GM19099 (cell line): Measurements from ENCODE around the gene GTF3C1.
A peak's percentile ranks its signal among the peaks of the same experiment; 100 is the strongest.

Source experiments
- POLR2A ChIP-seq: IDR thresholded peaks from 3 replicates; pipeline ENCODE4 v1.6.1; 2011; ENCODE audit warnings: low read depth; ENCODE audit not compliant: insufficient read length; ENCODE audit errors: extremely low read depth

GTF3C1 gene

GRCh38 chr16:27549746-27550581, at the start of gene GTF3C1, which contains the start of gene KATNIP:
Gene GTF3C1 (minus strand): TSS chr16:27549913. CDS start chr16:27549890, 23 bp downstream.
Gene KATNIP (plus strand): TSS chr16:27550144. CDS start chr16:27550171, 27 bp downstream.
- peak; percentile 68 for TF ChIP-seq POLR2A

- TF ChIP-seq POLR2A, result no peak
Measured at GRCh38 chr16:27598931-27599565, 49.3 kb upstream of the GTF3C1 start.

- no peak for TF ChIP-seq POLR2A
Measured at GRCh38 chr16:27598220-27598619, 48.5 kb upstream of the GTF3C1 start.

DNA sequence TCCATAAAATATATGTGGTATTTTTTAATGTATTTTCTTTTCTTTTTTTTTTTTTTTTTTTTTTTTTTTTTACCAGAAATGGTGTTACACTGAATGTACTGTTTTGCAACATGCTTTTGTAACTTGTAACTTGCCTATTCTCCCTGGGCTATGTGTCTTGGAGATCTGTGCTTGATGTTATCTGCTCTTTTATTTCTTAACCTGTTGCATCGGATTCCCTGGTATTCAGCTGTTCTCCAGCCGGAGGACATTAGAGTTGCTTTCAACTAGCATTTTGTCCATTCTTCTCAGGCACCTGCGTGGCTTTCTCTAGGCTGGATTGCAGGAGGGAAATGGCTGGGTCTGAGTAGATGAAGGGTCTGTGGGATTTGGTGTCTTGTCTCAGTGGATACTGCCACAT, 47.6 kb upstream of the GTF3C1 start:
- TF ChIP-seq POLR2A, result no peak

DNA sequence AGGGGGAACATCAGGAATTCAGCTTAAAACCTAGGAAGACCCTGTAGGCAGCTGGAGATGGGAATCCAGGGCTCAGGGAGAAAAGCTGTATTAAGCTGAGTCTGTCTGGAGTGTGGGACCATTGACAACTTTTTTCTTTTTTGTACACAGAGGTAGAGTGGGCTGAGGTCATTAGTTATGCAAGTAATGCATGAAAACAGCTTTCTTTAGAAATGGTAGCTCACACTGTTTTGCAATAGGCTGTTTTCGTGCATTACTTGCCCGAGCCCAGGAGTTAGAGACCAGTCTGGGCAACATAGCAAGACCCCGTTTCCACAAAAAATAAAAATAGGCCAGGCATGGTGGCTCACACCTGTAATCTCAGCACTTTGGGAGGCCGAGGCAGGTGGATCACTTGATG, 46.7 kb upstream of the GTF3C1 start:
- no peak for TF ChIP-seq POLR2A

DNA sequence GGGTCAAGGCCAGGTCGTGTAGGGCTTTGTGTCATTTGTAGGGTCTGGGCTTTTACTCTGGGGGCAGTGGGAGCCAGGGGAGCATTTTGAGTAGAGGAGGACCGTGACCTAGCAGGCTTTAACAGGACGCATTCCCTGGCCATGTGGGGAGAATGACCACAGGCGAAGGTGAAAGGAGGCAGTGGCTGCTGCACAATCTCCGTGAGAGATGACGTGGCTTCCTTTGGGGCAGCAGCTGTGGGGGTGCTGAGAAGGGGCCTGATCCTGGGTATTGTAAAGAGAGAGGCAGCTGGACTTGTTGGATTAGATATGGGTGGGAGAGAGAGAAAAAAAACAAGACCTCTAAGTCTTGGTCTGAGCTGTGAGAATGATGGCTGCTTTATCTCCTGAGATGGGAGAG, 46.3 kb upstream of the GTF3C1 start:
- no peak for TF ChIP-seq POLR2A

- TF ChIP-seq POLR2A, result no peak
Measured at GRCh38 chr16:27595475-27595874, 45.8 kb upstream of the GTF3C1 start.

- no peak for TF ChIP-seq POLR2A
Measured at GRCh38 chr16:27591837-27592236, 42.1 kb upstream of the GTF3C1 start.

DNA sequence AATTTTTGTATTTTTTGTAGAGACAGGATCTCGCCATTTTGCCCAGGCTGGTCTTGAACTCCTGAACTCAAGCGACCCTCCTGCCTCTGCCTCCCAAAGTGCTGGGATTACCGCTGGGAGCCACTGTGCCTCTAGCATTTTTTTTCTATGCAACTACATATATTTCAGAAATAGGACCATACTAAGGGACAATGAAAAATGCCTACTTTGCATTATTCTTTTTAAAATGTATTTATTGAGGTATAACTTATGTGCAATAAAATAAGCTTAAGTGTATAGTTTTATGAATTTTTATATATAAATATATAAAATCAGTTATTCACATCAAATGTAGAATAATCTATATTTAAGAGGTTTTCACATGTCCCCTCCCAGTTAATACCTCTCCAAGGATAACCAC, 38.3 kb upstream of the GTF3C1 start:
- TF ChIP-seq POLR2A, result no peak

DNA sequence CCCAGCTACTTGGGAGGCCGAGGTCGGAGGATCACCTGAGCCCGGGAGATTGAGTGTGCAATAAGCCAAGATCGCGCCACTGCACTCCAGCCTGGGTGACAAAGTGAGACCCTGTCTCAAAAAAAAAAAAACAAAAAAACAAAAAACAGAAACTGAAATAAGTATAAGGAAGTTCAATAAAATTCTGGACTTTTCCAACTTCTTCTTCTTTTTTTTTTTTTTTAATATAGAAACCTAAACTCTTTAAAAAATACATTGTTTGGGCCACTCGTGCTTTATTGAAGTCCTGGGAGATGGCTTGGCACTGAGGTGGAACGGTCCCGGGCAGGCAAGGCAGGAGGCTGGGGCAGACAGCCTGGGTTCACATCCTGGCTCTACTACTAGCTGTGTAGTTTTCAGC, 37.0 kb upstream of the GTF3C1 start:
- no peak for TF ChIP-seq POLR2A

- no peak for TF ChIP-seq POLR2A
Measured at GRCh38 chr16:27585200-27585599, 35.5 kb upstream of the GTF3C1 start.

DNA sequence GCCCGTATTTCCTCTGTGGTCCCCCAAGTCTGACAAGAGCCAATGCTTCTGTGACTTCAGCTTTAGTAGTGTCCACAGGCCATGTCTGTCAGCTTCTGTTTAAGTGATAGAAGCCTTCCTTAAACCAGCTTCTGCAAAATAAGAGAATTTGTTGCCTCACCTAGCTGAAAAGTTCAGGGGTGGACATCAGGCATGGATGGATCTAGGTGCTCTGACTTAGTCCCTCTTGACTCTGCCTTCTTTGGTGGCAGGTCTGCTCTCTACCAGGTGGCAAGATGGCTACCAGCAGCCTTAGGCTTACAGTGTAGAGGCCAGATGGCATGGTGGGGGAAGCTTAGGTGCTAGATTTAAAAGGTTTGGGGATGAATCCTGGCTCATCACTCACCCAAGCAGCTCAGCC, 33.9 kb upstream of the GTF3C1 start:
- no peak for TF ChIP-seq POLR2A

DNA sequence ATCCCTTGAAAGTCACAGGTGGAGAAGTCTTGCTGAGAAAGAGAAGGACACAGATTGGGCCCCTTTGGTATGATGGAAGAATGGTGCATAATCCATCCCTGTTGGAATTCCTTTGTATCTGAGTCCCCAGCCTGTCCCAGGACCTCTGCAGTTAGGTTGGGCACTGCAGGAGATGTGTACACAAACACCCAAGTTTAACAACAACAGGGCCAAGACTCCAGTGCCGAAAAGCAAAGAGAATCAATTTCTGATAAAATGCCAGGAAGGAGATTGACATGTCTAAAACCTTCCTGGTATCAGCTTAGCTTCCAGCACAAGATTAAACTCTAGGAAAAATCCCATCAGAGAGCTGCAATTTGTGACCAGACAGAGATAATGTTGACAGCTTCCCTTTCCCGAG, 33.2 kb upstream of the GTF3C1 start:
- TF ChIP-seq POLR2A, result no peak

GRCh38 chr16:27579087-27579980, 29.6 kb upstream of the GTF3C1 start:
- TF ChIP-seq POLR2A, result no peak

DNA sequence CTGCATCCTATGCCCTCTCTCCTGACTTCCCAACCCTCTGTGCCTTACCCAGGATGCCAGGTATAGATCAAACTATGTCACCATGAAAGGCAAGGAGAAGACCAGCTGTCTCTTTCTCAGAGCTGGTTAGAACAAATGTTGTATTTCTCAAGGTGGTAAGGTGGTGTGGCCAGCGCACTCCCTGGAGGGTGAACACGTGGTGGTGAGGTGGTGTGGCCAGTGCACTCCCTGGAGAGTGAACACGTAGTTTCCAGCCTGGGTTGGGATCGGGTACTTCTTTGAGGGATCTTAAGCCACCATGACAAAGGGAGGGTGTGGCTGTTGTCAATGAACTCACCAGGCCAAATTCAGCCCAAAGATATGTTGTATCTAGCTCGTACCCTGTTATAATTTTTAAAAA, 27.0 kb upstream of the GTF3C1 start:
- TF ChIP-seq POLR2A, result no peak
